HUES6 (cell line): Measurements from ENCODE around the gene TPP2.

Experiments
- H3K27ac ChIP-seq: 2 replicates; pipeline ENCODE4 v1.7.0; 2013; ENCODE audit warnings: low read depth, mild to moderate bottlenecking, low read length, inconsistent platforms
- H3K27me3 ChIP-seq: 2 replicates; pipeline ENCODE4 v1.6.1; 2013; ENCODE audit warnings: low read length; ENCODE audit not compliant: control insufficient read depth, insufficient read depth
- H3K36me3 ChIP-seq: 2 replicates; pipeline ENCODE4 v1.6.1; 2013; ENCODE audit warnings: low read length; ENCODE audit not compliant: control insufficient read depth, insufficient read depth
- H3K4me1 ChIP-seq: 2 replicates; pipeline ENCODE4 v1.6.1; 2013; ENCODE audit warnings: low read length; ENCODE audit not compliant: control insufficient read depth, insufficient read depth
- H3K4me3 ChIP-seq: 2 replicates; pipeline ENCODE4 v1.5.1; 2013; ENCODE audit warnings: low read depth, low read length
- H3K9ac ChIP-seq: one replicate; pipeline ENCODE4 v1.6.1; 2013; ENCODE audit warnings: mild to moderate bottlenecking, low read length
- H3K9me3 ChIP-seq: 2 replicates; pipeline ENCODE4 v1.6.1; 2013; ENCODE audit warnings: low read depth, low read length; ENCODE audit not compliant: control insufficient read depth, insufficient read depth

Gene TPP2

GRCh38 chr13:102628559-102628958 lies 31.8 kb downstream of the TPP2 start:
- H3K27ac ChIP-seq = no peak overlapping the region
- no peaks in the 10 kb centered on the region for H3K9me3 ChIP-seq
- no peaks in the 10 kb centered on the region for H3K27me3 ChIP-seq
- no peak overlapping the region for H3K4me3 ChIP-seq
- no peaks in the 10 kb centered on the region for H3K4me1 ChIP-seq
- no peak overlapping the region for H3K9ac ChIP-seq
- H3K36me3 ChIP-seq = peaks cover 91% of the 10 kb centered on the region

GRCh38 chr13:102631198-102631597 lies 34.4 kb downstream of the TPP2 start:
- H3K9ac ChIP-seq = no peak overlapping the region
- H3K9me3 ChIP-seq = no peaks in the 10 kb centered on the region
- H3K27ac ChIP-seq = no peak overlapping the region
- H3K27me3 ChIP-seq = no peaks in the 10 kb centered on the region
- H3K36me3 ChIP-seq = peaks cover 98% of the 10 kb centered on the region
- H3K4me1 ChIP-seq = no peaks in the 10 kb centered on the region
- no peak overlapping the region for H3K4me3 ChIP-seq

GRCh38 chr13:102638741-102639140 lies 42.0 kb downstream of the TPP2 start:
- Histone ChIP-seq H3K9ac (no peak overlapping the region), H3K36me3 (peaks cover 100% of the 10 kb centered on the region), H3K4me3 (no peak overlapping the region)

GRCh38 chr13:102642029-102642428 lies 45.2 kb downstream of the TPP2 start:
- Histone ChIP-seq H3K27ac (no peak overlapping the region), H3K36me3 (peaks cover 99% of the 10 kb centered on the region)

More at GRCh38 chr13:102638741-102639140, 42.0 kb downstream of the TPP2 start:
- H3K27me3 ChIP-seq = no peaks in the 10 kb centered on the region
- H3K4me1 ChIP-seq = no peaks in the 10 kb centered on the region
- H3K27ac ChIP-seq = no peak overlapping the region
- H3K9me3 ChIP-seq = no peaks in the 10 kb centered on the region

GRCh38 chr13:102642475-102642874 lies 45.7 kb downstream of the TPP2 start:
- Histone ChIP-seq H3K9ac (no peak overlapping the region), H3K27me3 (no peaks in the 10 kb centered on the region), H3K4me1 (no peaks in the 10 kb centered on the region), H3K27ac (no peak overlapping the region), H3K9me3 (no peaks in the 10 kb centered on the region), H3K4me3 (no peak overlapping the region), H3K36me3 (peaks cover 99% of the 10 kb centered on the region)

More at GRCh38 chr13:102642029-102642428, 45.2 kb downstream of the TPP2 start:
- Histone ChIP-seq H3K9me3 (no peaks in the 10 kb centered on the region), H3K27me3 (no peaks in the 10 kb centered on the region), H3K9ac (no peak overlapping the region), H3K4me1 (no peaks in the 10 kb centered on the region), H3K4me3 (no peak overlapping the region)

- no peaks in the 10 kb centered on the region for H3K27me3 ChIP-seq
- H3K4me3 ChIP-seq = no peak overlapping the region
- H3K9me3 ChIP-seq = no peaks in the 10 kb centered on the region
- H3K4me1 ChIP-seq = no peaks in the 10 kb centered on the region
- peaks cover 99% of the 10 kb centered on the region for H3K36me3 ChIP-seq
- H3K9ac ChIP-seq = no peak overlapping the region
- no peak overlapping the region for H3K27ac ChIP-seq
Measured at GRCh38 chr13:102643656-102644055, 46.9 kb downstream of the TPP2 start.

GRCh38 chr13:102645701-102646100 lies 48.9 kb downstream of the TPP2 start:
- Histone ChIP-seq H3K27me3 (no peaks in the 10 kb centered on the region), H3K27ac (no peak overlapping the region), H3K4me1 (no peaks in the 10 kb centered on the region), H3K9me3 (no peaks in the 10 kb centered on the region), H3K36me3 (peaks cover 99% of the 10 kb centered on the region), H3K4me3 (no peak overlapping the region), H3K9ac (no peak overlapping the region)

GRCh38 chr13:102648046-102648445 lies 51.3 kb downstream of the TPP2 start:
- peaks cover 93% of the 10 kb centered on the region for H3K36me3 ChIP-seq
- no peak overlapping the region for H3K4me3 ChIP-seq
- H3K9me3 ChIP-seq = no peaks in the 10 kb centered on the region

GRCh38 chr13:102650444-102650843 lies 53.7 kb downstream of the TPP2 start:
- no peaks in the 10 kb centered on the region for H3K9me3 ChIP-seq
- peaks cover 86% of the 10 kb centered on the region for H3K36me3 ChIP-seq
- no peak overlapping the region for H3K27ac ChIP-seq

More at GRCh38 chr13:102648046-102648445, 51.3 kb downstream of the TPP2 start:
- Histone ChIP-seq H3K4me1 (no peaks in the 10 kb centered on the region), H3K27me3 (no peaks in the 10 kb centered on the region), H3K9ac (no peak overlapping the region), H3K27ac (no peak overlapping the region)

GRCh38 chr13:102651392-102651791 lies 54.6 kb downstream of the TPP2 start:
- Histone ChIP-seq H3K27ac (no peak overlapping the region), H3K9ac (no peak overlapping the region), H3K36me3 (peaks cover 86% of the 10 kb centered on the region), H3K4me3 (no peak overlapping the region), H3K27me3 (no peaks in the 10 kb centered on the region), H3K9me3 (no peaks in the 10 kb centered on the region), H3K4me1 (no peaks in the 10 kb centered on the region)

More at GRCh38 chr13:102650444-102650843, 53.7 kb downstream of the TPP2 start:
- Histone ChIP-seq H3K27me3 (no peaks in the 10 kb centered on the region), H3K4me3 (no peak overlapping the region), H3K4me1 (no peaks in the 10 kb centered on the region), H3K9ac (no peak overlapping the region)

GRCh38 chr13:102651892-102652291 lies 55.1 kb downstream of the TPP2 start:
- Histone ChIP-seq H3K36me3 (peaks cover 87% of the 10 kb centered on the region), H3K27me3 (no peaks in the 10 kb centered on the region)

GRCh38 chr13:102654756-102655155 lies 58.0 kb downstream of the TPP2 start:
- Histone ChIP-seq H3K27ac (no peak overlapping the region), H3K27me3 (no peaks in the 10 kb centered on the region), H3K4me3 (no peak overlapping the region), H3K9me3 (peaks cover 2% of the 10 kb centered on the region; the same call in 1 of the 2 replicates), H3K4me1 (no peaks in the 10 kb centered on the region), H3K9ac (no peak overlapping the region), H3K36me3 (peaks cover 85% of the 10 kb centered on the region)

More at GRCh38 chr13:102651892-102652291, 55.1 kb downstream of the TPP2 start:
- H3K4me3 ChIP-seq = no peak overlapping the region
- no peak overlapping the region for H3K27ac ChIP-seq
- H3K9me3 ChIP-seq = no peaks in the 10 kb centered on the region
- H3K9ac ChIP-seq = no peak overlapping the region
- H3K4me1 ChIP-seq = no peaks in the 10 kb centered on the region
